Kidney (tissue), 14 donors: Measurements from ENCODE around the gene ICA1. TPM values are rescaled to one million over a fixed set of nuclear protein-coding genes. Genes with fewer than 3 reads are reported as not detected.
"Not testable (repeated sequence)": the region's sequence is repeated elsewhere in the genome, so short reads cannot be mapped to it uniquely, and the experiment has no call there.

ENCODE experiments used
- DNase-seq, 5 donors: peaks; one replicate each; pipeline ENCODE4 v3.0.0-alpha.2; 2013 to 2020
- FAIRE-seq: peaks from 2 replicates; lab custom pipeline; 2012; peaks lifted over from hg19 to GRCh38; lab: Jason Lieb, UNC
- H3K27ac ChIP-seq, 2 donors: one replicate each; pipeline ENCODE4 v1.7.0; 2013; ENCODE audit warnings: low read depth in 2 of 2, low read length in 2 of 2, inconsistent platforms in 1 of 2
- H3K27me3 ChIP-seq: one replicate; pipeline ENCODE4 v1.7.1; 2013; ENCODE audit warnings: low read length, inconsistent platforms; ENCODE audit not compliant: control insufficient read depth, insufficient read depth
- H3K36me3 ChIP-seq, 3 donors: one replicate each; pipeline versions ENCODE4 v1.7.0 to v1.7.1; 2013; ENCODE audit warnings: low read length in 3 of 3, control low read depth in 1 of 3, inconsistent platforms in 1 of 3; ENCODE audit not compliant: insufficient read depth in 3 of 3, control insufficient read depth in 2 of 3
- H3K4me1 ChIP-seq, 3 donors: one replicate each; pipeline versions ENCODE4 v1.7.0 to v1.7.1; 2013; ENCODE audit warnings: low read length in 3 of 3, inconsistent platforms in 1 of 3, low read depth in 1 of 3; ENCODE audit not compliant: control insufficient read depth in 2 of 3, insufficient read depth in 2 of 3
- H3K4me3 ChIP-seq, 3 donors: one replicate each; pipeline versions ENCODE4 v1.7.0 to v1.8.1; 2013; ENCODE audit warnings: low read length in 3 of 3, control low read depth in 1 of 3, inconsistent platforms in 1 of 3
- H3K9ac ChIP-seq, 3 donors: one replicate each; pipeline versions ENCODE4 v1.7.0 to v1.7.1; 2013; ENCODE audit warnings: low read length in 3 of 3, control low read depth in 1 of 3, inconsistent platforms in 1 of 3
- H3K9me3 ChIP-seq, 3 donors: one replicate each; pipeline versions ENCODE4 v1.7.0 to v1.7.1; 2013; ENCODE audit warnings: low read length in 3 of 3, control low read depth in 1 of 3, inconsistent platforms in 1 of 3; ENCODE audit not compliant: control insufficient read depth in 2 of 3, insufficient read depth in 1 of 3
- CTCF ChIP-seq: IDR thresholded peaks from 3 replicates; pipeline ENCODE4 v1.5.1; 2012; ENCODE audit warnings: mild to moderate bottlenecking, moderate library complexity, borderline replicate concordance; ENCODE audit not compliant: insufficient read depth; ENCODE audit errors: extremely low read depth
- intact Hi-C: fragments of 100-400 bp; cut with DNase I; formaldehyde crosslinking; loops from one replicate; pipeline ENCODE4 v1.11.1; 2022
- polyA plus RNA-seq: library from polyadenylated mRNA; stranded (reverse); fragments of 350-450 nt; fragmentation: Illumina TruSeq; extraction: RNeasy Lipid Tissue Mini Kit (QIAGEN cat#74804); gene quantifications from one replicate; pipeline ENCODE4 v1.2.3, GENCODE V29; 2014; ENCODE audit warnings: low read depth, low replicate concordance; ENCODE audit not compliant: insufficient read depth
- total RNA-seq: library from RNA; stranded (reverse); fragmentation: NEBNext Ultra II Directional; extraction: Animal tissue kit (Norgen Biotek cat#: 25700); gene quantifications from one replicate; pipeline ENCODE4 v1.2.1, GENCODE V29; 2021
- donor health status: control.
- donor health status: control.
- donor health status: control.
- donor health status: control.
- donor health status: control.
- donor health status: DM: yes; HTN: yes; CAD: no.
- donor health status: Normal renal cell carcinoma (clear cell type).

ICA1 gene
- total and polyA plus RNA-seq, 2 donors from 2014 or later = 24.2 to 41.8 TPM

DNA sequence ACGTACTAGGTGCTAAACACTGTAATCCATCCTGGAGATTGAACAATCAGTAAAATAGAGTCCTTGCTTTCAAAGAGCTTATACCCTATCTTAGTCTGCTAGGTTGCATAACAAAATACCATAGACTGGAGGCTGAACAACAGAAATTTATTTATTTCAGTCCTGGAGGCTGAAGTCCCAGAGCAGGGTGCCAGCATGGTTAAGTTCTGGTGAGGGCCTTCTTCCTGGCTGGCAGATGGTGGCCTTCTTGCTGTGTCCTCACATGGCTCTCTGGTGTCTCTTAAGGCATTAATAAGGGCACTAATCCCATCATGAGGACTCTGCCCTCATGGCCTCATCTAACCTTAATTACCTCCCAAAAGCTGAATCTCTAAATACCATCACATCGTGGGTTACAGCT lies 43.1 kb upstream of the ICA1 start:
- H3K4me1 ChIP-seq = no peaks in the 10 kb centered on the region

DNA sequence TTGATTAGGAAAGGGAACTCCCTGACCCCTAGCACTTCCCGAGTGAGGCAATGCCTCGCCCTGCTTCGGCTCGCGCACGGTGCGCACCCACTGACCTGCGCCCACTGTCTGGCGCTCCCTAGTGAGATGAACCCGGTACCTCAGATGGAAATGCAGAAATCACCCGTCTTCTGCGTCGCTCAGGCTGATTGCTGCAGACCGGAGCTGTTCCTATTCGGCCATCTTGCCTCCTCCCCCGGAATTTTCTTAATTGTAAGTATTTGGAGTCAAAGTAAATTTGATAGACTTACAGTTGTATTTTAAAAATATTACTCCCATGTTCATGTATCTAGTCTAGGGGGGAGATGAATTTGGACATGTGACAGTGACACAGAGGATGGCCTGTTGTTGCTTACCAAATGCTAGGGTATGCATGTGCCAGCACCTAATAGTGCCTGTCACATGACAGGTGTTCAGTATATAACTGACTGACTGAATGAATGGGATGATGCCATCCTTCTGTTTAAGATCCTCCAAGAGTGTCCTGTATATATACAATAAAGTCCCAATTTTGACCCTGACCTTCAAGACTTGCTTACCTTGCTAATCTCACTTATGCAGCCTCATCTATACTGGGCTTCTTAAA lies 42.0 kb upstream of the ICA1 start:
- DNase-seq = no peak
- Histone ChIP-seq H3K9me3 (no peaks in the 10 kb centered on the region), H3K27me3 (no peaks in the 10 kb centered on the region), H3K4me3 (no peak overlapping the region), H3K36me3 (no peaks in the 10 kb centered on the region), H3K9ac (no peak overlapping the region), H3K27ac (no peak overlapping the region), H3K4me1 (no peaks in the 10 kb centered on the region)
- FAIRE-seq = no peak
- intact Hi-C loops = no loop called here
- TF ChIP-seq CTCF = no peak

More for the DNA sequence above, 43.1 kb upstream of the ICA1 start:
- Histone ChIP-seq H3K27ac (no peak overlapping the region), H3K9me3 (no peaks in the 10 kb centered on the region), H3K4me3 (no peak overlapping the region), H3K27me3 (no peaks in the 10 kb centered on the region), H3K36me3 (no peaks in the 10 kb centered on the region), H3K9ac (no peak overlapping the region)
- no peak for DNase-seq
- FAIRE-seq = no peak
- intact Hi-C loops = no loop called here
- no peak for TF ChIP-seq CTCF

DNA sequence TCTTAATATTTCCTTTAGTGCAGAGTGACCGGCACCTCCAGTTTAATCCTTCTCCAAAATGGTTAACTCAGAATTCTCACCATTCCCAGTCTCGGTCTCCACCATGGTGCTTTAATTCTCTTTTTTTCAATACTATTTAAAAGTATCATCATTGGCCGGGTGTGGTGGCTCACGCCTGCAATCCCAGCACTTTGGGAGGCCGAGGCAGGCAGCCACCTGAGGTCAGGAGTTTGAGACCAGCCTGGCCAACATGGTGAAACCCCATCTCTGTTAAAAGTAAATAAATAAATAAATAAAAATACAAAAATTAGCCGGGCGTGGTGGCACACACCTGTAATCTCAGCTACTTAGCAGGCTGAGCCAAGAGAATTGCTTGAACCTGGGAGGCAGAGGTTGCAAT lies 35.1 kb upstream of the ICA1 start:
- H3K9ac ChIP-seq, FAIRE-seq, intact Hi-C loops, H3K27ac ChIP-seq, H3K4me1 ChIP-seq, H3K27me3 ChIP-seq, H3K9me3 ChIP-seq, DNase-seq, H3K36me3 ChIP-seq, H3K4me3 ChIP-seq: not testable (repeated sequence)

DNA sequence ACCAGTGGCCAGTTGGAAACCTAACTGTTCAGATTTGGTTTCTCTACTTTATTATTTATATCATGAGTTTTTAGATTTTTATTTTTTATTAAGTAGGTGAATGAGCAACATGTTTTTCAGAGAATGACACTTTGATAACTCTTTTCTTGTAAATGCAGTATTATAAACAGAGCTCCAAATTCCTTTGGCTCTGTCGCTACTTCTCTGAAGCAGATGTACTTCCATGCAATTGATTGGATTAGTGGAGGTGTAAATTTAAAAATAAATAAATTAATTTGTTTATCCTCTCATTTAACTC lies 34.3 kb upstream of the ICA1 start:
- no peaks in the 10 kb centered on the region for H3K9me3 ChIP-seq
- no peak overlapping the region for H3K4me3 ChIP-seq
- intact Hi-C loops = no loop called here
- no peaks in the 10 kb centered on the region for H3K36me3 ChIP-seq
- no peak for TF ChIP-seq CTCF
- H3K27ac ChIP-seq = no peak overlapping the region
- H3K27me3 ChIP-seq = no peaks in the 10 kb centered on the region
- no peak for DNase-seq
- FAIRE-seq = no peak
- no peak overlapping the region for H3K9ac ChIP-seq
- no peaks in the 10 kb centered on the region for H3K4me1 ChIP-seq
